Neural crest cell (in vitro differentiated cells): ENCODE measurements around the gene SMARCA4. TPM values are rescaled to one million over a fixed set of nuclear protein-coding genes. Genes with fewer than 3 reads are reported as not detected.

Experiments used
- DNase-seq: peaks from one replicate; pipeline ENCODE4 v3.0.0; 2021; ENCODE audit warnings: low read depth, mixed read lengths, low spot score
- H3K27ac Mint-ChIP-seq: one replicate; pipeline ENCODE4 v1.8.0; 2021; ENCODE audit warnings: mild to moderate bottlenecking, mixed read lengths; ENCODE audit not compliant: unreplicated experiment
- H3K27me3 Mint-ChIP-seq: 2 replicates; pipeline ENCODE4 v1.8.0; 2021; ENCODE audit warnings: low read depth, mild to moderate bottlenecking, mixed read lengths
- H3K36me3 Mint-ChIP-seq: 2 replicates; pipeline ENCODE4 v1.8.0; 2021; ENCODE audit warnings: low read depth, mild to moderate bottlenecking, mixed read lengths
- H3K4me1 Mint-ChIP-seq: 2 replicates; pipeline ENCODE4 v1.8.0; 2021; ENCODE audit warnings: mixed read lengths
- H3K4me3 Mint-ChIP-seq: one replicate; pipeline ENCODE4 v1.8.0; 2021; ENCODE audit warnings: mild to moderate bottlenecking, mixed read lengths
- H3K9me3 Mint-ChIP-seq: 2 replicates; pipeline ENCODE4 v1.8.0; 2021; ENCODE audit warnings: mixed read lengths
- CTCF ChIP-seq: fragments of 200-600 bp; sonication (generic); conservative IDR thresholded peaks from 2 replicates; pipeline ENCODE4 v1.5.0; 2021; ENCODE audit warnings: antibody characterized with exemption, mild to moderate bottlenecking
- total RNA-seq: library from RNA; stranded (reverse); gene quantifications from 2 replicates; pipeline ENCODE4 v1.2.1, GENCODE V29; 2021

The SMARCA4 gene
- total RNA-seq, 1 donor from 2014 or later: 363 TPM

- Mint-ChIP-seq H3K9me3 (no peaks in the 10 kb centered on the region), H3K4me3 (no peak overlapping the region), H3K36me3 (peaks cover 15% of the 10 kb centered on the region), H3K27me3 (no peaks in the 10 kb centered on the region), H3K27ac (no peak overlapping the region), H3K4me1 (no peaks in the 10 kb centered on the region)
- no peak for TF ChIP-seq CTCF
- no peak for DNase-seq
Observed at GRCh38 chr19:10998666-10999065, 37.8 kb downstream of the SMARCA4 start.

GRCh38 chr19:11005521-11005920 is 44.7 kb downstream of the SMARCA4 start:
- no peaks in the 10 kb centered on the region for H3K9me3 Mint-ChIP-seq
- H3K27ac Mint-ChIP-seq: no peak overlapping the region
- TF ChIP-seq CTCF: no peak
- peaks cover 7% of the 10 kb centered on the region for H3K36me3 Mint-ChIP-seq
- no peaks in the 10 kb centered on the region for H3K4me1 Mint-ChIP-seq
- no peaks in the 10 kb centered on the region for H3K27me3 Mint-ChIP-seq
- DNase-seq: no peak
- H3K4me3 Mint-ChIP-seq: no peak overlapping the region

GRCh38 chr19:11007385-11007784 is 46.6 kb downstream of the SMARCA4 start:
- peaks cover 8% of the 10 kb centered on the region for H3K36me3 Mint-ChIP-seq
- no peaks in the 10 kb centered on the region for H3K4me1 Mint-ChIP-seq
- no peaks in the 10 kb centered on the region for H3K27me3 Mint-ChIP-seq
- no peak for TF ChIP-seq CTCF
- H3K9me3 Mint-ChIP-seq: no peaks in the 10 kb centered on the region
- no peak overlapping the region for H3K4me3 Mint-ChIP-seq
- DNase-seq: no peak
- H3K27ac Mint-ChIP-seq: no peak overlapping the region

GRCh38 chr19:11007962-11008532 is 47.2 kb downstream of the SMARCA4 start:
- no peaks in the 10 kb centered on the region for H3K27me3 Mint-ChIP-seq
- no peak overlapping the region for H3K27ac Mint-ChIP-seq
- no peak for DNase-seq
- TF ChIP-seq CTCF: no peak
- H3K36me3 Mint-ChIP-seq: peaks cover 9% of the 10 kb centered on the region
- no peaks in the 10 kb centered on the region for H3K9me3 Mint-ChIP-seq
- no peaks in the 10 kb centered on the region for H3K4me1 Mint-ChIP-seq
- H3K4me3 Mint-ChIP-seq: no peak overlapping the region

GRCh38 chr19:11010041-11010440 is 49.2 kb downstream of the SMARCA4 start:
- Mint-ChIP-seq H3K4me3 (no peak overlapping the region), H3K4me1 (no peaks in the 10 kb centered on the region), H3K27ac (no peak overlapping the region), H3K36me3 (peaks cover 15% of the 10 kb centered on the region), H3K27me3 (no peaks in the 10 kb centered on the region), H3K9me3 (no peaks in the 10 kb centered on the region)
- no peak for TF ChIP-seq CTCF
- DNase-seq: no peak
